Measurements from ENCODE around the gene EXOC6. TPM values are rescaled to one million over a fixed set of nuclear protein-coding genes. Genes with fewer than 3 reads are reported as not detected.

Gene EXOC6
- total RNA-seq (2022; extraction: Qiagen RNA extraction; ENCODE audit: low read depth) = 9.5 to 16.8 TPM (median 16.1 TPM) in 5 replicates

GRCh38 chr10:92848441-92849233 is at the start of gene EXOC6:
TSS of gene EXOC6 (plus strand) at chr10:92848520. CDS start at chr10:92848534, 14 bp downstream.

GRCh38 chr10:93059975-93060886 is 211.9 kb downstream of the EXOC6 start, which contains the start of gene CYP26C1:
TSS of gene CYP26C1 (plus strand) at chr10:93060798. CDS start at chr10:93061264, 466 bp downstream.

GRCh38 chr10:93073539-93074146 is 225.3 kb downstream of the EXOC6 start, which contains the start of gene CYP26A1:
TSS of gene CYP26A1 (plus strand) at chr10:93073893. CDS start at chr10:93073935, 42 bp downstream.

Other genes with a start within 250 kb of the EXOC6 start
- 12.8 to 15.5 TPM (median 14.1 TPM) in 5 replicates for gene HHEX, start 158.6 kb upstream of the EXOC6 start, total RNA-seq (2022; extraction: Qiagen RNA extraction; ENCODE audit: low read depth)
- not detected in 5 replicates for gene CYP26C1, start 212.3 kb downstream of the EXOC6 start, total RNA-seq (2022; extraction: Qiagen RNA extraction; ENCODE audit: low read depth)
- gene CYP26A1, start 225.4 kb downstream of the EXOC6 start, total RNA-seq (2022; extraction: Qiagen RNA extraction; ENCODE audit: low read depth) = 1.6 to 3.9 TPM (median 2.5 TPM) in 5 replicates

All from A549 treated with ZK216348 at 1 μM for 4 hours (cell line).